IPS-11a (cell line): ENCODE results near the gene MAEA.
"Not testable (repeated sequence)": the region's sequence is repeated elsewhere in the genome, so short reads cannot be mapped to it uniquely, and the experiment has no call there.

Experiments used
- H3K4me3 ChIP-seq: one replicate; pipeline ENCODE4 v1.5.1; 2013; ENCODE audit warnings: low read depth, low read length, control low read depth

Gene MAEA

GRCh38 chr4:1333256-1333655, 43.6 kb downstream of the MAEA start:
- H3K4me3 ChIP-seq, result no peak overlapping the region

DNA sequence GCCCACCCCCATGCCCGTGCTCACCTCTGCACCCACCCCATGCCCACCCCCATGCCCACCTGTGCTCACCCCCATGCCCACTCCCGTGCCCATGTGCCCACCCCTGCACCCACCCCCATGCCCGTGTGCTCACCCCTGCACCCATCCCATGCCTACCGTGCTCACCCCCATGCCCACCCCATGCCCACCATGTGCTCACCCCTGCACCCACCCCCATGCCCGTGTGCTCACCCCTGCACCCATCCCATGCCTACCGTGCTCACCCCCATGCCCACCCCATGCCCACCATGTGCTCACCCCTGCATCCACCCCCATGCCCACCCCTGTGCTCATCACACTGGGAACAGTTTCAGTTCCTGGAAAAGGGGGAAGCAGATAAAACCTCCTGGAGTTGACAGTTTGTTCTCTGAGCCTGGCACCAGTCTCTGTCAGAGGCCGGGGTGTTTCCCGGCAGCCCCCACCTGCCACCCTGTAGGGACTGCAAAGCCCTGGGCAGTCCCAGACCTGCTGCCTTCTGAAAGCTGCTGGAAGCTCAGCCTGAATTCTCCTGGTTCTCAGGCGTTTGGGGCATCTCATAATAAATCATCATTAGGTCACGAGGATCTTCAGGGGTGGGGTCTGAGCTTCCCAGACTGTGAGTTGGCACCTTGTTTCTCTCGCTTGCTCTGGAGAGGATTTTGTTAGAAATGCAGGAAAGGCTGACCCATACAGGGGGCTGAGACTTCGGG, 44.3 kb downstream of the MAEA start:
- H3K4me3 ChIP-seq, result not testable (repeated sequence)

- no peak overlapping the region for H3K4me3 ChIP-seq
Observed at GRCh38 chr4:1334579-1334895, 44.8 kb downstream of the MAEA start.

DNA sequence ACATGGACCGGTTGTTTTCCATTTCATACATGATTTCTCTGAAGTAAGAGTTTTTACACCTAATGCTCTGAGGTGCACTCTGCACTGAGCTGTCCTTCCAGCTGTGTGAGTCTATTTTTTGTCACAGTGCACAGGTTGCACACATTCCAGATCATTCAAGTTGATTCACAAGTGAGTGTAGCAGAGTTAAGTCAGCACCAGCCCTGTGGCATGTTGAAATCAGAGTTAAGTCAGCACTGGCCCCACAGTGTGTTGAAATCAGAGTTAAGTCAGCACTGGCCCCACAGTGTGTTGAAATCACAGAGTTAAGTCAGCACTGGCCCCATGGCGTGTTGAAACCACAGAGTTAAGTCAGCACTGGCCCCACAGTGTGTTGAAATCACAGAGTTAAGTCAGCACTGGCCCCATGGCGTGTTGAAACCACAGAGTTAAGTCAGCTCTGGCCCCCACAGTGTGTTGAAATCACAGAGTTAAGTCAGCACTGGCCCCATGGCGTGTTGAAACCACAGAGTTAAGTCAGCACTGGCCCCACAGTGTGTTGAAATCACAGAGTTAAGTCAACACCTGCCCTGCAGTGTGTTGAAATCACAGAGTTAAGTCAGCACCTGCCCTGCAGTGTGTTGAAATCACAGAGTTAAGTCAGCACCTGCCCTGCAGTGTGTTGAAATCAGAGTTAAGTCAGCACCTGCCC, 45.6 kb downstream of the MAEA start:
- H3K4me3 ChIP-seq, result not testable (repeated sequence)

- no peak overlapping the region for H3K4me3 ChIP-seq
Observed at GRCh38 chr4:1336088-1336491, 46.4 kb downstream of the MAEA start.

- H3K4me3 ChIP-seq, result no peak overlapping the region
Observed at GRCh38 chr4:1337376-1337831, 47.7 kb downstream of the MAEA start.

- no peak overlapping the region for H3K4me3 ChIP-seq
Observed at GRCh38 chr4:1337951-1338751, 48.5 kb downstream of the MAEA start.

GRCh38 chr4:1338752-1339414, 49.2 kb downstream of the MAEA start:
- no peak overlapping the region for H3K4me3 ChIP-seq

- H3K4me3 ChIP-seq, result no peak overlapping the region
Observed at GRCh38 chr4:1339489-1339888, 49.8 kb downstream of the MAEA start.

DNA sequence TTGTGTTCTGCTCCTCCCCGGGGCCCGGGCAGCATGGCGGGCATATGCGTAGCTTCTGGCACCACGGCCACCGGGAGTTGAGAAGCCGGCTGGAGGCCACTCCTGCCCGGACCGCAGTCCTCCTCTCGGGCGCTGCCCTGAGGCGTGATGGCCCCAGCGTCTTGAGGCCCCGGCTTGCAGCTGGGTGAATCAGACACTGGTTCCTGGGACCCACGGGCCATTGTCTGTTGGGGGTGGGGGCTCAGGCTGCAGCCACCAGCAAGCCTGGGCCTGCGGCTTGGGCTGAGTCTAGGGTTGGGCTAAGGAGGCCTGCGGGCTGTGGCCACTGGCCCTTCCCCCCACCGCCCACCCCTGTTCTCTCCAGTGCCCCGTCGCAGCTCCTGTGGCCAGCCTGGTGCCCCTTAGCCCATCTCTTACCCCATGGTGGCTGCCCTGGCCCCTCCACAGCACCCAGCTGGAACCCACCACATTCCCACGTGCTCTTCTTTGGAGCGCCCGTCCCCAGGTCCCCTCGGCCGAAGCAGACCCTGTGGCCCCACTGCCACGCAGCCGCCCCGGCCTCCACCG, 50.6 kb downstream of the MAEA start:
- no peak overlapping the region for H3K4me3 ChIP-seq

GRCh38 chr4:1340861-1341260, 51.2 kb downstream of the MAEA start:
- no peak overlapping the region for H3K4me3 ChIP-seq

DNA sequence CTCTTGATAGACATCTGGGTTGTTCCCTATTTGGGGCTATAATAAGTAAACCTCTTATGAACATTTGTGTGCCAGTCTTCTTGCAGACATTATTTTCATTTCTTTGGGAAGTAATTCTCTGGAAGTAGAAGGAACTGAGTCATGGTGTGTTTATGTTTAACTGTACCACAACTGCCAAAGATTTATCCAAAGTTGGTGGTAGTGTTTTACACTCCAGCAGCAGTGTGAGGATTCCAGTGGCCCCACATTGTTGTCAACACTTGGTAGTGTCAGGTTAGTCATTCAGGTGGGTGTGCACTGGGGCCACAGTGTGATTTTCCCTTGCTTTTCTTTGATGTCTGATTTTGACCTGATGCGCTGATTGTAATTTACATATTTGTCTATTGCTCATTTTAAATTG, 52.3 kb downstream of the MAEA start:
- H3K4me3 ChIP-seq, result no peak overlapping the region

DNA sequence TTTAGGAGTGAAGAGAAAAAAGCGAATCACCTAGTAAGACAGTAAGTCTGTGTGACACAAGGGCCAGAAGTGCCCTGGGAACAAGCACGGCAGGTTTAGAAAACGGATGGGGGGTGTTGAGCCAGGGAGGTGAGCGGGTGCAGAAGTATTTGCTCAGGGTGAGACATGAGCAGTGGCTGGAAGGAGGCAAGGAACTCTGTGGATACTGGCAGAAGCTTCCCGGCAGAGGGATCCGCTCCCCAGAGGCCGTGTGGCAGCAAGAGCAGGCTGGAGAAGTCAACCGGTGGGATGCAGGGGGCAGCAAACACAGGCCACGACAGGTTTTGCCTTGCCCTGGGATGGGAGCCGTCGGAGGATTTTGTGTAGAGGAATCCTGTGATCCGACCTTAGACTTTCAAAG, 55.0 kb downstream of the MAEA start:
- H3K4me3 ChIP-seq, result no peak overlapping the region

DNA sequence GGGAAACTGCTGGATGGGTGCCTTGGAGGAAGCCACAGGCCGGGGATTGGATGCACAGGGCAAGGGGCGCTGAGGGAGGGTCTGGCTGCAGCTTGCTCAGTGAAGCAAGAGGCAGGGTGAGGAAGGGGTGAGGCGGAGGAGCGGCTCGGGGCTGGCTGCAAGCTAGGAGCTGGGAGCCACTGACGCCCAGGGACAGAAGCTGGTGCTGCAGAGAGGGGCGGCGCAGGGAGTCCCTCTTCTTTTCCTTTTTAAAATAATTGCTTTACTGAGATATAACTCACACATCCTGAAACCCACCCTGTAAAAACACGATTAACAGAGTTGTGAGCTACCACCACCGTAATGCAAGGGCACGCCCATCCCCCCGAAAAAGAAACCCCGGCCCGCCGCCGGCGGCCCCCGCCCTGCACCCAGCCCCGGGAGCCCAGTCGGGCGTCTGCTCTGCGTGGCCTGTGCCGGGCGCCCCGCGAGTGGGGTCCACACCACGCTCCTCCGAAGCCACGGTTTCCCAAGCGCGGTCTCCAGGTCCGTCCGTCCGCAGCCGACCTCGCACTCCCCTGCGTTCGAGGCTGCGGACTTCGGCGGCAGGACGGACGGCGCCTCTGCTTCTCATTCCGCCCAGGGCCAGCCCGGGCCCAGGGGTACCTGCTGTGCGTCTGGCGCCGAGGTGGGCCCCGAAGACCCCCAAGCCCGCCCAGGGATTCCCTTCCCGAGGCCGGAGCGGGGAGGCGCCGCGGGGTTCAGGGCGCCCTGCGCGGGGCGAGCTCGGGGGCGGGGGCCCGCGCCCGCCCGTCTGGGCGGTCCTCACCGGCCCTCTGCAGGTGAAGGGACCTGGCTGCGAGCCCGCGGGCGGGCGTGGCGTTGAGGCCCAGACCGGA, 56.5 kb downstream of the MAEA start:
- H3K4me3 ChIP-seq, result peak overlapping the region; percentile 77

DNA sequence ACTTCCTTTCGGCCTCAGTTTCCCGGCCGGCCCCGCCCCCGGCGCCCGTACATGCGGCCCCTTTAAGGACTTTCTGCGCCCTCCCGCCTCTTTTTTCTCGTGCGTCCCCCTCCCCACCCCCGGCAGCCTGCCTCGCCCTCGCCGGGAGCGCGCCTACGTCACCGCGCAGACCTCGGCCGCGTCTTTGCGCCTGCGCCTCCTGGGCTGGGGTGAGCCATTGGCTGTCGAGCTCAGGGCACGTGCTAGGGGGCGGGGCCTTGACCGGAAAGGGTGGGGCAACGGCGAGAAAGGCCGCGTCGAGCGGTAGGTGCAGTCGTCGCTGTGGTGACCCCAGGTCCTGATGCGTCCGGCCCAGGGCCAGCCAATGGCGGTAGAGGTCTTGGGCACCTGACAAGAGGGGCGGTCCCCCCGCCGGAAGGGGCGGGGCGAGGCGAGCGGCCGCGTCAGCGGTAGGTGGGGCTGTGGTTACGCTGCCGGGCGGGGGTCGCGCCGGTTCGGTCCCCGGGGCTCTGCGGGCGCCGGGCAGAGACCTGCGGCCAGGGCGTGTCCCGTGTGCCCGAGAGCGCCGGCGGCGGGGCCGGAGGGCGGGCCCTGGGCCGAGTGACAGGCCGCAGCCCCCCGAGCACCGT, 57.2 kb downstream of the MAEA start, which contains the start of gene UVSSA:
UVSSA (plus strand) TSS at position 428 of the 629 bp plus-strand sequence. CDS start 884 bp downstream, outside the sequence.
- peak within 1 kb of the TSS; percentile 77 for H3K4me3 ChIP-seq

DNA sequence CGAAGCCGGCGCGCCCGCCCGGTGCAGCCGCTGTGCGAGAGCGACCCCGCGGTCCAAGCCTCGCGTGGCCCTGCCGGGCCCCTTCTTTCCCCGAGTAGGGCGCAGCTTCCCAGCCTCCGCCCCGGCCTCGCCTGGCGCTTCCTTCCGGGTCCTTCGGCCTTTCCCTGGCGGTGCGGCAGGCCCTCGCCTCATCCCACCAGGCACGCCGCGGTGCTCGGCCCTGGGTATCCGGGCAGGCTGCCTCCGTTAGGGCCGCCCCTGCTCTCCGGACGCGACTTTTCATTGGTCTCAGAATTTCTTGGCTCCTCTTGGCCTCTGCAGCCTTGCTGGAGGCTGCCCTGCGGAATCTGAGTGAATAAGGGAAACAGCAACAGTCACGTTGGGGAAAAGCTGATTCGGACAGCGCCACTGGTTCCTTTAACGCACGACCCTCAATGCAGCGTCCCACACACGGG, 57.7 kb downstream of the MAEA start:
- H3K4me3 ChIP-seq, result peak overlapping the region; percentile 72

GRCh38 chr4:1348014-1348513, 58.4 kb downstream of the MAEA start:
- H3K4me3 ChIP-seq, result peak overlapping the region; percentile 72

- no peak overlapping the region for H3K4me3 ChIP-seq
Observed at GRCh38 chr4:1348746-1349145, 59.1 kb downstream of the MAEA start.
